AG04450 (cell line): Measurements from ENCODE around the gene POP4. TPM values are rescaled to one million over a fixed set of nuclear protein-coding genes. Genes with fewer than 3 reads are reported as not detected.

Source experiments
- CTCF ChIA-PET: fragments of 300-600, 350-600 bp; formaldehyde crosslinking; extraction: SDS; loops from one replicate; lab custom pipeline; 2022; ENCODE audit warnings: antibody characterized with exemption, inconsistent platforms; lab: Charles Lee
- POLR2A ChIA-PET: fragments of 350-600 bp; formaldehyde crosslinking; extraction: SDS; loops from one replicate; lab custom pipeline; 2021; ENCODE audit warnings: antibody characterized with exemption, inconsistent platforms; lab: Yijun Ruan, JAX
- DNase-seq: peaks from one replicate; pipeline ENCODE4 v3.0.0-alpha.2; 2011; ENCODE audit warnings: low read depth, low spot score
- H3K27ac ChIP-seq: one replicate; pipeline ENCODE4 v1.5.1; 2012; ENCODE audit warnings: low read depth, low read length, control low read depth
- H3K27me3 ChIP-seq: one replicate; pipeline ENCODE4 v1.6.0; 2012; ENCODE audit warnings: low read length; ENCODE audit not compliant: control insufficient read depth, insufficient read depth
- H3K4me3 ChIP-seq: 2 replicates; pipeline ENCODE4 v1.5.1; 2011; ENCODE audit warnings: mild to moderate bottlenecking, low read depth, low read length, control low read depth
- H3K9me3 ChIP-seq: 2 replicates; pipeline ENCODE4 v1.5.1; 2012; ENCODE audit warnings: low read length; ENCODE audit not compliant: control insufficient read depth, insufficient read depth
- polyA plus RNA-seq: library from polyadenylated mRNA; depleted of rRNA; stranded (reverse); fragments of >200 nt; gene quantifications from 2 replicates; pipeline ENCODE4 v1.2.3, GENCODE V29; 2011
- TF ChIP-seq, protein P1 (sequence below): IDR thresholded peaks from 2 replicates; pipeline ENCODE4 v1.5.1; 2011; ENCODE audit warnings: low read depth, low read length, control low read depth, inconsistent platforms

The POP4 gene
- polyA plus RNA-seq, 1 experiment = 87.4 TPM

DNA sequence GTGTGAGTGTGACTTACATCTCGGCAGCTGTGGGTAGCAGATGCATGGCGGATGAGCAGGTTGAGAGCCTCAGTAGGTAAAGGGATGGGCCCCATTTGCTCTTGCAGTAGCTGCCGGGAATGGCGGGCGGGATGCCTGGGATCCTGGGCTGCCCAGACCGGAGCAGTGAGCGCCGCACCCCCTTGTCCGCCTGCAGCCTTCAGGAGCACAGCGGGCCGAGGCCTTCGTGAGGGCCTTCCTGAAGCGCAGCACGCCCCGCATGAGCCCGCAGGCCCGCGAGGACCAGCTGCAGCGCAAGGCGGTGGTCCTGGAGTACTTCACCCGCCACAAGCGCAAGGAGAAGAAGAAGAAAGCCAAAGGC lies 4.1 kb downstream of the POP4 start:
- H3K4me3 ChIP-seq = no peak overlapping the region
- DNase-seq = no peak
- ChIA-PET POLR2A (interaction anchor here (1.0 to 1.2 kb wide), 4 partner anchors 53 to 106 kb away, joined by 3 to 7 read pairs (median 4); partner anchors contain the start of genes C19orf12 and PLEKHF1), CTCF (interaction anchor here (0.6 to 16.2 kb wide), 39 partner anchors 8 to 937 kb away, joined by 3 to 550 read pairs (median 8); partner anchors contain the start of genes C19orf12 and PLEKHF1)
- TF ChIP-seq, protein P1, sequence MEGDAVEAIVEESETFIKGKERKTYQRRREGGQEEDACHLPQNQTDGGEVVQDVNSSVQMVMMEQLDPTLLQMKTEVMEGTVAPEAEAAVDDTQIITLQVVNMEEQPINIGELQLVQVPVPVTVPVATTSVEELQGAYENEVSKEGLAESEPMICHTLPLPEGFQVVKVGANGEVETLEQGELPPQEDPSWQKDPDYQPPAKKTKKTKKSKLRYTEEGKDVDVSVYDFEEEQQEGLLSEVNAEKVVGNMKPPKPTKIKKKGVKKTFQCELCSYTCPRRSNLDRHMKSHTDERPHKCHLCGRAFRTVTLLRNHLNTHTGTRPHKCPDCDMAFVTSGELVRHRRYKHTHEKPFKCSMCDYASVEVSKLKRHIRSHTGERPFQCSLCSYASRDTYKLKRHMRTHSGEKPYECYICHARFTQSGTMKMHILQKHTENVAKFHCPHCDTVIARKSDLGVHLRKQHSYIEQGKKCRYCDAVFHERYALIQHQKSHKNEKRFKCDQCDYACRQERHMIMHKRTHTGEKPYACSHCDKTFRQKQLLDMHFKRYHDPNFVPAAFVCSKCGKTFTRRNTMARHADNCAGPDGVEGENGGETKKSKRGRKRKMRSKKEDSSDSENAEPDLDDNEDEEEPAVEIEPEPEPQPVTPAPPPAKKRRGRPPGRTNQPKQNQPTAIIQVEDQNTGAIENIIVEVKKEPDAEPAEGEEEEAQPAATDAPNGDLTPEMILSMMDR = no peak
- no peak overlapping the region for H3K27ac ChIP-seq
- no peaks in the 10 kb centered on the region for H3K9me3 ChIP-seq
- no peaks in the 10 kb centered on the region for H3K27me3 ChIP-seq

DNA sequence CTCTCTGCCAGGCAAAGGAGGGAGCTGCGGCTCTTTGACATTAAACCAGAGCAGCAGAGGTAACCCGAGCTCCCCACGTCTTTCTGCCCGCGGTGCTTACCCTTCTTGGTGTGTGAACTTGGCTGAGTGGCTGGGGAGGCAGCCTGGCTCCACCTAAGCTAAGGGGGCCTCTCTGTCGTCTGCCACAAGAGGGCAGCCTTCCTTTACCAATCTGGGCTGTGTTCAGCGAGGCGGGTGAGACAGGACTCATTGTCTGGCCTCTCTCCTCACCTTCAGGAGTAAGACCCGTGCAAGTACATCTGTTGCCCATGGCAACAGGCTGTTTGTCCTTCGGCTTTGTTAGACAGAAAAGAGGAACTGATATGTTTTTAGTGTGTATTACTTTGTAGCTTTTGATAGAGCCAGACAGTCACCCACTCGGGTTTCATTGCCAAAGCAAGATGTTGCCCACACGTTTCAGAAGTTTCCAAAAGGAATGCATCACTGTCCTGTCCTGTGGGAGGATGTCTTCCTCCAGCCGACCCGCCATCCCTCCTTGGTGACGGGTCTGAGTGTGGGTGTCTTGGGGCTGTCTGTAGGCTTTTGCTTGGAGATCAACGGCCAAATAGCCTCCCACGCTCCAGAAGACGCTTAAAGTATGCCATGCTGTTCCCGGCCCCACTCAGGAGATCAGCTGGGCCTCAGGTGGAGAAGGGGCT lies 4.6 kb downstream of the POP4 start:
- CTCF ChIA-PET = interaction anchor here (0.6 to 16.2 kb wide), 49 partner anchors 8 to 938 kb away, joined by 3 to 550 read pairs (median 4); partner anchors contain the start of genes C19orf12 and PLEKHF1

DNA sequence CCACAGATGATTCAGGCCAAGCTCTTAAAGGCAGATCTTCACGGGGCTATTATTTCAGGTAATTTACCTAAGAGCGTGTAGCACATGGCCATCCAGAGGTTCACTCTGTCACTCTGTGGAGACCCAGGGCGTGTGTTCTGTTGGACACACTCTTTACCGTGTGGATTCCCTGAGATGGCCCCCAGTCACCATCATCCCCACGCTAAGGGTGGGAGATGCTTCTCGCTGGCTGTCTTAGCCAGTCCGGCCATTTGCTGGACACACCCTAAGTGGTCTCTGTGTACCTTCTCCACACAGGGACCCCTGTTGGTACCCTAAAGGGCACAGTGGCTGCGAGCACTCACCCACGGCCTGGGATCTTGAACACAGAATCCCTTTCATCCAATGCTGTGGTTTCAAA lies 6.0 kb downstream of the POP4 start:
- no peaks in the 10 kb centered on the region for H3K9me3 ChIP-seq
- ChIA-PET CTCF (interaction anchor here (1.1 to 16.2 kb wide), 13 partner anchors 36 to 120 kb away, joined by 3 to 550 read pairs (median 11); partner anchors contain the start of gene C19orf12), POLR2A (no interaction called here)

More for the DNA sequence above, 4.6 kb downstream of the POP4 start:
- no peak overlapping the region for H3K27ac ChIP-seq
- TF ChIP-seq, protein P1 = peak; percentile 91
- H3K4me3 ChIP-seq = no peak overlapping the region
- POLR2A ChIA-PET = interaction anchor here (1.0 to 1.2 kb wide), 4 partner anchors 53 to 106 kb away, joined by 3 to 7 read pairs (median 4); partner anchors contain the start of genes C19orf12 and PLEKHF1
- H3K9me3 ChIP-seq = no peaks in the 10 kb centered on the region
- H3K27me3 ChIP-seq = no peaks in the 10 kb centered on the region
- DNase-seq = peak; percentile 63

DNA sequence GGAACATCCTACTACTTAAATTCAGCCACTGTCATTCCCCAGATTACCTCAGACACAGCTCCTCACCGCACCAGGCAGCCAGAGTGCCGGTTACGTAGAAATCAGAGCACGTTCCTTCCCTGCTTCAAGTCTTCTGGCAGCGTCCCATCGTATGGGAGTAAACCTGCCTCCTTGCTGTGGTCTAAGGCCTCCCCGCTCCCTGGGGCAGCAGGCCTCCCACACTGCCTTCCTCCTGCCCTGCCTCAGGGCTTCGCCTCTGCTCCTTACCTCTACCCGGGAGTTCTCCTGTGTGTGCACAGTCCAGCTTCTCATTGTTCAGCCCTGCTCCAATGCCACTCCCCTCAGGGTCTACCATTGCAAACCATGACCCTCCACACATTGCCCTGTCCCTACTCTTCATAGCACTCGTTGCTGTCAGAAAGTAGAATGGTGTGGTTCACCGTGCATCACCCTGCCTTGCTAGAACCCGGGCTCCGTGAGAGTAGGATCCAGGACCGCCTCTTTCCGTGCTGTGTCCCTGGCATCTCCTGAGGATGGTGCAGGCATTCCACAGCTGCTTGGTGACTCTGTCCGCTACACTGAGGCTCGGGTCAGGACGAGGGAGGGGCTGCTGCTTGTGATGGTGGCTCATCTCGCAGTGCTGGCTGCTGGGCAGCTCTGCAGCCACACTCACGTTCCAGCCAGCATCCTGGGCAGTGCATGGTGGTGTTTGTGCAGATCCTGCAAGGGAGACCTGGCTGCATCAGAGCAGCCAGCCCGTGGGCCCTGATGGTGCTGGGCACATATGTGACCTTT lies 6.9 kb downstream of the POP4 start:
- Histone ChIP-seq H3K27ac (no peak overlapping the region), H3K4me3 (no peak overlapping the region), H3K9me3 (peaks cover 3% of the 10 kb centered on the region; the same call in 1 of the 2 replicates), H3K27me3 (no peaks in the 10 kb centered on the region)
- POLR2A ChIA-PET = no interaction called here
- TF ChIP-seq, protein P1 = no peak
- DNase-seq = no peak
- CTCF ChIA-PET = interaction anchor here (16.2 kb wide), 1 partner anchor 102 kb away, joined by 550 read pairs; the partner anchor contains the start of gene C19orf12

More for the DNA sequence above, 6.0 kb downstream of the POP4 start:
- DNase-seq = no peak
- H3K4me3 ChIP-seq = no peak overlapping the region
- no peak overlapping the region for H3K27ac ChIP-seq
- TF ChIP-seq, protein P1 = no peak
- H3K27me3 ChIP-seq = no peaks in the 10 kb centered on the region
